NCI-H2171 treated with DMSO at 0.1 percent for 48 hours (cell line): Measurements from ENCODE around the gene DYSF.

Experiments used
- DNase-seq: peaks from one replicate; lab custom pipeline; 2025; lab: John Stamatoyannopoulos, UW

Gene DYSF

DNA sequence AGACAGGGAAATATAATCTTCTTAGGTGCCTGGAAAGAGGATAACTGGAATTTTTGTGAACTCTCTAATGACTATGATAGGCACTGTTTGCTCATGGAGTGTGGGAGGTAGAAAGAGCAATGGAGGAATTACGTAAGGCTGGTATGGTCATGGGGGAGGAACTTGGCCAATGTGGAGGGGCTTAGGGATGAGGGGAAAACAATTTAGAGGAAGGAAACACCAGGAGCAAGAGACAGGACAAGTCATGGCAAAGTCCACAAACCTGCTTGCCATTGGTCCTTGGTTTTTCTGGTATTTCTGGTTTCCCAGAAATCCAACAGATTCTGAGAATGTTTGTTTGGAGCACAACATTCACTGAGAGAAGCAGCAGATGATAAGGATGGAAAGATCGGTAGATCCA is 274.2 kb downstream of the DYSF start:
- no peak for DNase-seq

DNA sequence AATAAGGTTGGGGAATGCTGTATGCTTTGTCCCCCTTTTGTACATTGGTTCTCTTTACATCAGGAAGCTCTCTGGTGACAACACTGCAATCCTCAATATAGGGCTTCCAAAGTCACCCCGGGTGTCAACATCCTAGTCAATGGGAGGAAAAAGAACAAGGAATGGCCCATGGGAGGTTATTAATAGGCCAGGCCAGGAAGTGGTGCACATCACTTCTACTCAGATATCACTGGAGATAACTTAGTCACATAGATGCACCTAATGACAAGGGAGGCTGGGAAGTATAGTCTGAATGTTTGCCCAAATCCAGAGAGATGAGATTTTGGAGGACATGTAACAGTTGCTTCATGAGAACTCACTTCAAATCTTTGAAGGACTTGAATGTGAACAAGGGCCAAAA is 274.7 kb downstream of the DYSF start:
- no peak for DNase-seq

DNA sequence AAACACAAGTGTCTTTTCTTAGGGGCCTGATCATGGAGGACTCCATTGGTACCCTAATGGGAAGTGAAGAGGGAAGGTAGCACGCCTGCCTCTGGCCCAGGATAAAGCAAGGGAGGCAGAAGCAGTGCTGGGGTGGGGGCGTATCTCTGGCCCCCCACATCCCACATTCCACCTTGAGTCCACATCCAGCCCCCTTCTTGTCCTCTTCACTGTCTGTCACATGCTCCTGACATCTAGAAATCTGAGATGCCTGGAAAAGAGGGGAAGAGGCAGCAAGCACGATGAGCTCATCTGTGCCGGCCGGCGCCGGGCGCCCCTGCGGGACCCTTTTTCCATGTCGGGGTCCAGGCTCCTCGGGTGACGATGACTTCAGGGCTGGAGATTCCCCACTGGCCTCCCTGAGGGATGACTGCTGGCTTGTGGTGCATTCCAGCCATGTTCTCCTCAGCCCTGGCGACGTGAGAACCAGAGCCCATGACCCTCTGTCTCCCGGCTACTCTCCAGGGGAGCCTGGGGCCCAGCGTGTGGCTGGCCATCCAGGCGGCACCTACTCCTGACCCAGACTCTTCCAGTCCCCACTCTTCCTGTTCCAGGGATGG is 277.5 kb downstream of the DYSF start:
- DNase-seq: no peak

DNA sequence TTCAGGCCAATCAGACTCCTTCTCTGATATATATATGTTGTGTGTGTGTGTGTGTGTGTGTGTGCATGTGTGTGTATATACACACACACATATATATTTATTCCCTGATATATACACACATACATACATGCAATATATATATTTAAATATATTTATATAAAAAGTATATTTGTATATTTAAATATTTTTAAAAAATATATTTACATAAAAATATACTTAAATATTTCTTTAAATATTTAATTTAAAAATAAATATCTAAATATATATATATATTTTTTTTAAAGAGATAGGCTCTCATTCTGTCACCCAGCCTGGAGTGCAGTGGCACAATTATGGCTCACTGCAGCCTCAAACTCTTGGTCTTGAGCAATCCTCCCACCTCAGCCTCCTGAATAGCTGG is 281.3 kb downstream of the DYSF start:
- no peak for DNase-seq

DNA sequence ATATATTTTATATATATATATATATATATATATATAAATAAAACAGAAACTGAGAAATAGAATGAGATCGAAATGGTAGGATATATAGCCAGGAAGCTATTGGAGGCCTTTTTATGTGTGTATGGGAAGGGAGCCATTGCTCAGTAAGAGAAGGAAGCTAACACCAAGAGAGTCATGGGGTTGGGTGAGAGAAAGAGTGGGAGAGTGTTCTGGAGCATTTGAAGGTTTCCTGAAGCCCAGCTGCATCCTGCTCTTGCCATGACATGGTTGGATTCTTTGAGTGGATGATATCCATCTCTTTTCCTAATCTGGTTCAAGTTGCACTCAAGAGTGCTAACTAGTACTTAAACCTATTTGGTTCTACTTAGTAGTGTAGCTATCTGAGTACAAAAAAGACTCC is 282.3 kb downstream of the DYSF start:
- no peak for DNase-seq
